HCT116 (cell line): Measurements from ENCODE around the gene ADGRL3. TPM values are rescaled to one million over a fixed set of nuclear protein-coding genes. Genes with fewer than 3 reads are reported as not detected.

ENCODE experiments used
- ATAC-seq: fragments of 200-7000 bp; cut with Tn5 transposase; 2 replicates; pipeline ENCODE4 v1.9.1; 2020; ENCODE audit warnings: mild to moderate bottlenecking, moderate library complexity
- BruUV-seq: library from RNA; stranded (reverse); fragments of 400-500 nt; replicated peaks from 2 replicates; lab custom pipeline; 2021; lab: Mats Ljungman, UMichigan
- CTCF ChIA-PET: fragments of 300-600 bp; sonication (Branson Sonifier 250); formaldehyde crosslinking; loops from one replicate; lab custom pipeline; 2021; ENCODE audit warnings: antibody characterized with exemption; lab: Charles Lee
- POLR2A ChIA-PET: fragments of 300-600, 350-600 bp; sonication (Branson Sonifier 250); formaldehyde crosslinking; loops from one replicate; lab custom pipeline; 2021; ENCODE audit warnings: antibody characterized with exemption; lab: Charles Lee
- RAD21 ChIA-PET, 2 experiments: fragments of 300-600 bp; sonication (Branson Sonifier 250); formaldehyde crosslinking; loops; one replicate each; lab custom pipeline; 2023; ENCODE audit warnings: low total read pairs in 2 of 2; ENCODE audit not compliant: uncharacterized antibody in 2 of 2, unreplicated experiment in 2 of 2, low non-redundant PET in 1 of 2; lab: Charles Lee
- DNase-seq: peaks from one replicate; pipeline ENCODE4 v3.0.0-alpha.2; 2010; ENCODE audit warnings: low read depth, low spot score
- H2AFZ ChIP-seq: fragments of 200-600 bp; shearing (Covaris generic), sonication (generic); 2 replicates; pipeline ENCODE4 v1.6.1; 2017; ENCODE audit warnings: low read depth, mixed run types, mixed read lengths, antibody characterized with exemption, low read length; ENCODE audit not compliant: poor library complexity, severe bottlenecking
- H3K27ac ChIP-seq: 2 replicates; pipeline ENCODE4 v1.5.1; 2012; ENCODE audit warnings: low read depth, low read length
- H3K27me3 ChIP-seq: fragments of 200-600 bp; sonication (generic); 2 replicates; pipeline ENCODE4 v1.6.1; 2016; ENCODE audit warnings: mixed run types, low read length, mixed read lengths; ENCODE audit not compliant: insufficient read depth
- H3K36me3 ChIP-seq, 2 experiments: fragments of 200-500 bp in 1 of 2; fragments of 200-600 bp in 1 of 2; sonication (Bioruptor generic) in 1 of 2; sonication (generic) in 1 of 2; 2 replicates each; pipeline versions ENCODE4 v1.5.1 to v1.6.1; 2014 to 2016; ENCODE audit warnings: low read length in 2 of 2, inconsistent platforms in 1 of 2, mixed read lengths in 1 of 2, mixed run types in 1 of 2; ENCODE audit not compliant: insufficient read depth in 2 of 2, control insufficient read depth in 1 of 2
- H3K4me1 ChIP-seq, 2 experiments: fragments of 200-600 bp in 1 of 2; sonication (generic) in 1 of 2; 2 replicates each; pipeline versions ENCODE4 v1.5.1 to v1.6.1; 2012 to 2017; ENCODE audit warnings: low read length in 2 of 2, inconsistent platforms in 1 of 2, mild to moderate bottlenecking in 1 of 2, mixed read lengths in 1 of 2, mixed run types in 1 of 2, moderate library complexity in 1 of 2; ENCODE audit not compliant: insufficient read depth in 2 of 2, control insufficient read depth in 1 of 2
- H3K4me2 ChIP-seq: fragments of 200-600 bp; sonication (generic); 2 replicates; pipeline ENCODE4 v1.6.1; 2017; ENCODE audit warnings: mixed run types, low read length, mixed read lengths
- H3K4me3 ChIP-seq, 2 experiments: fragments of 200-600 bp in 1 of 2; sonication (generic) in 1 of 2; replicated peaks in 1 of 2; 2 replicates each; pipeline ENCODE4 v1.5.1; 2011 to 2016; ENCODE audit warnings: low read length in 2 of 2, control low read depth in 1 of 2, low read depth in 1 of 2, mild to moderate bottlenecking in 1 of 2, mixed read lengths in 1 of 2, mixed run types in 1 of 2
- H3K79me2 ChIP-seq: fragments of 200-600 bp; sonication (generic); 2 replicates; pipeline ENCODE4 v1.6.1; 2017; ENCODE audit warnings: mild to moderate bottlenecking, mixed run types, low read length, moderate library complexity, mixed read lengths; ENCODE audit not compliant: insufficient read depth
- H3K9ac ChIP-seq: fragments of 200-600 bp; sonication (generic); 2 replicates; pipeline ENCODE4 v1.6.1; 2016; ENCODE audit warnings: low read length, mixed read lengths
- H3K9me2 ChIP-seq: fragments of 200-600 bp; sonication (generic), shearing (Covaris generic); 2 replicates; pipeline ENCODE4 v1.6.1; 2017; ENCODE audit warnings: mixed run types, mild to moderate bottlenecking, moderate library complexity; ENCODE audit not compliant: insufficient read depth
- H3K9me3 ChIP-seq, 2 experiments: fragments of 200-500 bp in 1 of 2; fragments of 200-600 bp in 1 of 2; sonication (Bioruptor generic) in 1 of 2; sonication (generic) in 1 of 2; 2 replicates each; pipeline ENCODE4 v1.6.1; 2014 to 2017; ENCODE audit warnings: low read length in 2 of 2, mixed read lengths in 2 of 2, inconsistent platforms in 1 of 2, low read depth in 1 of 2, mild to moderate bottlenecking in 1 of 2, mixed run types in 1 of 2, moderate library complexity in 1 of 2; ENCODE audit not compliant: control insufficient read depth in 1 of 2, insufficient read depth in 1 of 2
- H4K20me1 ChIP-seq: fragments of 200-600 bp; sonication (generic), shearing (Covaris generic); 2 replicates; pipeline ENCODE4 v1.6.1; 2017; ENCODE audit warnings: mixed run types, mild to moderate bottlenecking, moderate library complexity; ENCODE audit not compliant: insufficient read depth
- EGR1 ChIP-seq: IDR thresholded peaks from 2 replicates; pipeline ENCODE4 v1.6.1; 2012; ENCODE audit warnings: low read depth
- ELF1 ChIP-seq: IDR thresholded peaks from 2 replicates; pipeline ENCODE4 v1.6.1; 2012; ENCODE audit warnings: low read depth, borderline replicate concordance
- FOSL1 ChIP-seq: IDR thresholded peaks from 2 replicates; pipeline ENCODE4 v1.6.1; 2012; ENCODE audit warnings: low read depth
- JUND ChIP-seq: IDR thresholded peaks from 2 replicates; pipeline ENCODE4 v1.6.1; 2012
- RAD21 ChIP-seq: IDR thresholded peaks from 2 replicates; pipeline ENCODE4 v1.6.1; 2012; ENCODE audit warnings: low read depth, mild to moderate bottlenecking
- REST ChIP-seq: IDR thresholded peaks from 2 replicates; pipeline ENCODE4 v1.6.1; 2012; ENCODE audit warnings: low read depth
- YY1 ChIP-seq: IDR thresholded peaks from 2 replicates; pipeline ENCODE4 v1.6.1; 2011; ENCODE audit warnings: low read length, low read depth, moderate library complexity, mild to moderate bottlenecking; ENCODE audit not compliant: insufficient replicate concordance; ENCODE audit errors: extremely low read depth
- ZBTB33 ChIP-seq: IDR thresholded peaks from 2 replicates; pipeline ENCODE4 v1.6.1; 2011; ENCODE audit warnings: mild to moderate bottlenecking, low read length, moderate library complexity; ENCODE audit not compliant: insufficient replicate concordance; ENCODE audit errors: extremely low read depth
- ZFX ChIP-seq: fragments of 450-650 bp; IDR thresholded peaks from 2 replicates; pipeline ENCODE4 v1.6.1; 2017
- intact Hi-C: fragments of 100-400 bp; cut with micrococcal nuclease; formaldehyde crosslinking; loops from 2 replicates; pipeline ENCODE4 v1.10.0; 2022
- total RNA-seq: library from RNA; stranded (reverse); gene quantifications from one replicate; pipeline ENCODE4 v1.2.1, GENCODE V29; 2021; ENCODE audit not compliant: unreplicated experiment

The ADGRL3 gene
- total RNA-seq, 1 experiment from 2014 or later: not detected

GRCh38 chr4:61489927-61490326, 289.8 kb downstream of the ADGRL3 start:
- Histone ChIP-seq H3K9me2 (no peaks in the 10 kb centered on the region), H3K36me3 (no peaks in the 10 kb centered on the region), H4K20me1 (no peaks in the 10 kb centered on the region), H3K79me2 (no peaks in the 10 kb centered on the region), H3K4me2 (no peak overlapping the region), H3K4me3 (no peak overlapping the region), H3K27me3 (no peaks in the 10 kb centered on the region), H3K9ac (no peak overlapping the region), H3K27ac (no peak overlapping the region), H2AFZ (no peak overlapping the region), H3K4me1 (no peaks in the 10 kb centered on the region), H3K9me3 (peaks cover 19 to 30% of the 10 kb centered on the region in 2 experiments; a peak in 3 of 4 replicates)
- BruUV-seq: no TSS peak
- ChIA-PET POLR2A (no interaction called here), RAD21 (no interaction called here), CTCF (no interaction called here)
- DNase-seq (no peak), ATAC-seq (no peak)
- intact Hi-C loops: no loop called here
- no peak for TF ChIP-seq JUND
- TF ChIP-seq REST: no peak
- no peak for TF ChIP-seq RAD21
- TF ChIP-seq ELF1: no peak
- TF ChIP-seq ZBTB33: no peak
- TF ChIP-seq YY1: no peak
- TF ChIP-seq FOSL1: no peak
- TF ChIP-seq EGR1: no peak
- no peak for TF ChIP-seq ZFX
